ENCODE data around the gene CSRP2. TPM values are rescaled to one million over a fixed set of nuclear protein-coding genes. Genes with fewer than 3 reads are reported as not detected.

The CSRP2 gene
- total RNA-seq, 1 experiment from 2014 or later: 158 TPM

DNA sequence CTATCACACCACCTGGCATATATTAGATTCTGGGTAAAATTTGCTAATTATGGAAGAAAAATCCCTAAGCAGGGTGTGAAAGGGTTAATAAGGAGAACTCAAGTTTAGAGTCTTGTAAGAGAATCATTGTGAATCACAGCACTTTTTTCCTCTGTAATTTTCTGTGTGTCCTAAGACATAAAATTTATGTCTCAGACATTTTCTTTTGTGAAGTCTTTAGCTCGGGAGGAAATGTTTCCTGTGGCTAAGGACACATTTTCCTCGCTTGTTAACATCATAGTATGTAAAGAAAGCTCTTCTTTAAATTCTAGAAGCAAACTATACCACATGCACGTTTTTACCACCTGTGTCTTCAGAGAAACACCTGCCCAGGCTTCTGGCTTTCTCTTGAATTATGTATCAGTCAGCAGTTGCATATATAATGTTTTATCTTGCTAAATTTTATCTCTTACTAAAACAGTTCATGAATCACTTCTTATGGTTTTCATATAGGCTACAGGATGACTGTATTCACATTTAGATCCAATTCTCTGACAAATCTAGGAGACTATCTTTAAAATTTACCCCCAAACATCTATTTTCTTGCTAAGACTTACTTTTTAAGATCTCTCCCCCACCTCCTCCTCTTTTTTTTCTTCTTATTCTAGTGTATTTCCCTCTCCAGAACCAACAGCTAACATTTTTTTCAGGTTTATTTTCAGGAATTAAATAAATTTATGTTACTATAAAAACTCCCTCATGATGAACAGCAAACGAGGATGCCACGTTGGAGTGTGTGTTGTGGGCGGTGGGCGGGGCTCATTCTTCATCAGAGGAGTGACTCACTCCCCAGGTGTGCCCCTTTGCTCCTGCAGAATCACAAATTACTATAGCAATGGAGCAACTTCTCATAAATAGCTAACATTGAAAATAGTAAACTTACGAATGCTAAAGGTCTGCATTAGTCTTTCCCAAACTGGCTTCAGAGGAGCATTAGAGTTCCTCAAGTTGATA is 11.6 kb upstream of the CSRP2 start:
- Histone ChIP-seq H2BK120ac (ENCODE audit: low read depth, low read length, poor library complexity, severe bottlenecking) (no peak overlapping the region), H3K23me2 (ENCODE audit: insufficient read length, low read depth, low read length, poor library complexity, severe bottlenecking) (no peaks in the 10 kb centered on the region), H2AK5ac (ENCODE audit: insufficient read length, low read length) (no peak overlapping the region), H3K79me1 (ENCODE audit: insufficient read depth, low read depth, low read length, poor library complexity, severe bottlenecking) (no peaks in the 10 kb centered on the region), H4K91ac (ENCODE audit: insufficient read length, low read depth, low read length) (no peak overlapping the region), H3K27ac (ENCODE audit: insufficient read length, low read depth, low read length) (no peak overlapping the region), H3K4ac (ENCODE audit: low read depth, low read length) (no peak overlapping the region), H3K9ac (ENCODE audit: extremely low read depth, insufficient read length, low read length) (no peak overlapping the region), H2BK15ac (ENCODE audit: low read depth, low read length) (no peak overlapping the region), H2BK12ac (ENCODE audit: insufficient read length, low read depth, low read length) (no peak overlapping the region), H3T11ph (ENCODE audit: low read length) (no peak overlapping the region), H3K56ac (ENCODE audit: insufficient read length, low read depth, low read length) (no peak overlapping the region), H3K4me2 (ENCODE audit: insufficient read depth, insufficient read length, low read length) (no peak overlapping the region), H3K18ac (ENCODE audit: insufficient read length, low read depth, low read length) (no peak overlapping the region), H3K27me3 (ENCODE audit: insufficient read depth, low read length) (no peaks in the 10 kb centered on the region), H4K20me1 (ENCODE audit: control insufficient read depth, insufficient read depth, insufficient read length) (no peaks in the 10 kb centered on the region), H2BK5ac (ENCODE audit: insufficient read length, low read length) (no peak overlapping the region), H3K4me1 (ENCODE audit: insufficient read depth, low read length) (peaks cover 3% of the 10 kb centered on the region; the same call in 1 of the 2 replicates), H3K14ac (ENCODE audit: insufficient read depth, low read length) (no peak overlapping the region), H3K79me2 (ENCODE audit: insufficient read depth, low read length) (no peaks in the 10 kb centered on the region), H2BK20ac (ENCODE audit: low read depth, low read length, poor library complexity, severe bottlenecking) (no peak overlapping the region), H4K5ac (ENCODE audit: insufficient read length, low read depth, low read length) (no peak overlapping the region), H3K23ac (ENCODE audit: insufficient read length, low read depth, low read length) (no peak overlapping the region), H4K8ac (replicated peaks; ENCODE audit: insufficient read length, low read depth, low read length) (no peak overlapping the region), H2AFZ (ENCODE audit: low read length) (no peak overlapping the region), H3K9me3 (ENCODE audit: control insufficient read depth, low read depth, low read length) (no peaks in the 10 kb centered on the region)
- H3K27me3 Mint-ChIP-seq (ENCODE audit: low read depth): no peaks in the 10 kb centered on the region; the same call in 1 of the 2 replicates
- H3K4me3 Mint-ChIP-seq: no peak overlapping the region
- WGBS (ENCODE audit: extremely low coverage, insufficient read length, low lambda C conversion rate): no CpG with 5 or more reads among the region's 8 CpGs
- peaks cover 19 to 20% of the 10 kb centered on the region in 2 experiments for H3K9me3 Mint-ChIP-seq
- peaks cover 13 to 30% of the 10 kb centered on the region in 2 experiments for H3K4me1 Mint-ChIP-seq
- H3K27ac Mint-ChIP-seq: peak overlapping the region in 1 of 3 experiments; percentile 37; a peak in 1 of 7 replicates
- H3K36me3 Mint-ChIP-seq (ENCODE audit: insufficient read depth in 1 of 3, low read depth in 3 of 3): peaks cover 6 to 16% (median 11%) of the 10 kb centered on the region in 3 experiments; a peak in 6 of 7 replicates
- TF ChIP-seq, protein P1, sequence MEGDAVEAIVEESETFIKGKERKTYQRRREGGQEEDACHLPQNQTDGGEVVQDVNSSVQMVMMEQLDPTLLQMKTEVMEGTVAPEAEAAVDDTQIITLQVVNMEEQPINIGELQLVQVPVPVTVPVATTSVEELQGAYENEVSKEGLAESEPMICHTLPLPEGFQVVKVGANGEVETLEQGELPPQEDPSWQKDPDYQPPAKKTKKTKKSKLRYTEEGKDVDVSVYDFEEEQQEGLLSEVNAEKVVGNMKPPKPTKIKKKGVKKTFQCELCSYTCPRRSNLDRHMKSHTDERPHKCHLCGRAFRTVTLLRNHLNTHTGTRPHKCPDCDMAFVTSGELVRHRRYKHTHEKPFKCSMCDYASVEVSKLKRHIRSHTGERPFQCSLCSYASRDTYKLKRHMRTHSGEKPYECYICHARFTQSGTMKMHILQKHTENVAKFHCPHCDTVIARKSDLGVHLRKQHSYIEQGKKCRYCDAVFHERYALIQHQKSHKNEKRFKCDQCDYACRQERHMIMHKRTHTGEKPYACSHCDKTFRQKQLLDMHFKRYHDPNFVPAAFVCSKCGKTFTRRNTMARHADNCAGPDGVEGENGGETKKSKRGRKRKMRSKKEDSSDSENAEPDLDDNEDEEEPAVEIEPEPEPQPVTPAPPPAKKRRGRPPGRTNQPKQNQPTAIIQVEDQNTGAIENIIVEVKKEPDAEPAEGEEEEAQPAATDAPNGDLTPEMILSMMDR (conservative IDR thresholded peaks at IDR 0.05): no peak
- no peak for DNase-seq

All from H9 (cell line).